ENCODE data around the gene TFE3.

Gene TFE3

DNA sequence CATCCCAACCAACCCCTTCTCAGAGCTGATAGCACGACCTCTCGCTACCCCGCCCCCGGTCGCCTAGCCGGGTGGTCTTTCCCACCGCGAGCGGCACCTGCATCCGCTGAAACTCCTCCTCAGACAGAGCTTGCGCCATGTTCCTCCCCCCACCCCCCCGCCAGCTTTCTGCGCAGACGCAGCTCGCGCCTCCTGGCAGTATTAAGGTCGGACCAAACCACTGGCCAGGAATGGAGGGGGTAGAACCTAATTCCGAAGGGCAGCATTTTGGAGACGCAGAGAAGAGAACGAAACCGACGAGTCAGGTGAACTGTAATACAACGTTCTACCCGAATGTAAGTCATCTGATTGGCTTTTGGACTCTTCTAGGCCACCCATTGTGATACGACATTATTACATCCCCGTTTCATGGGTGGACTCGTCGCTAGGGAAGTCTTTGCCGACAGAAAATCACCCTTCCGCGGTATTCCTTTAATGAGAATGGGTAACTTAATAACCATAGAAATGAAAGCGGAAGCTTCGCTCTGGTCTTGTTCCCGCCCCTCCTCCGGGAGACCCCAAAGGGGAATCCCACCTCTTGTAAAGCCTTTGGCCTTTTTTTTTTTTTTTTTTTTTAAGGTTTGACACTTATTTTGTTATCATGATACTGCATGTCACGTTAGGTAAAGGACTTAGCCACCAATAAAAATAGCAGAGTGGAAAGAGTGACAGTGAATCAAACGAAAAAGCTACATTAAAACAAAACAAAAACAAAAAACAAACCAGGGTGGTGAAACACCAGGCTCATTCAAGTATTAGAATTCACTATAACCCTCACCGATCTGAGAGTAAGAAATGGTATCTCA, 40.8 kb downstream of the TFE3 start, which contains the start of gene GRIPAP1:
GRIPAP1 (minus strand) TSS at position 174 of the 845 bp plus-strand sequence; CDS start at position 139, 35 bp downstream.
- peak within 1 kb of the TSS; percentile 87 for H3K27ac ChIP-seq (ENCODE audit: low read length)
- H3F3A ChIP-seq (ENCODE audit: insufficient read depth, low read length), result no peaks in the 10 kb centered on the region
- peak within 1 kb of the TSS; percentile 55 for H3K4me2 ChIP-seq (ENCODE audit: low read depth, low read length)
- TF ChIP-seq EZH2phosphoT487 (IDR thresholded peaks at IDR 0.05; ENCODE audit: low read length) (no peak), EZH2 (optimal IDR thresholded peaks at IDR 0.05; ENCODE audit: low read depth, low read length) (no peak)
- TF ChIP-seq, protein P1, sequence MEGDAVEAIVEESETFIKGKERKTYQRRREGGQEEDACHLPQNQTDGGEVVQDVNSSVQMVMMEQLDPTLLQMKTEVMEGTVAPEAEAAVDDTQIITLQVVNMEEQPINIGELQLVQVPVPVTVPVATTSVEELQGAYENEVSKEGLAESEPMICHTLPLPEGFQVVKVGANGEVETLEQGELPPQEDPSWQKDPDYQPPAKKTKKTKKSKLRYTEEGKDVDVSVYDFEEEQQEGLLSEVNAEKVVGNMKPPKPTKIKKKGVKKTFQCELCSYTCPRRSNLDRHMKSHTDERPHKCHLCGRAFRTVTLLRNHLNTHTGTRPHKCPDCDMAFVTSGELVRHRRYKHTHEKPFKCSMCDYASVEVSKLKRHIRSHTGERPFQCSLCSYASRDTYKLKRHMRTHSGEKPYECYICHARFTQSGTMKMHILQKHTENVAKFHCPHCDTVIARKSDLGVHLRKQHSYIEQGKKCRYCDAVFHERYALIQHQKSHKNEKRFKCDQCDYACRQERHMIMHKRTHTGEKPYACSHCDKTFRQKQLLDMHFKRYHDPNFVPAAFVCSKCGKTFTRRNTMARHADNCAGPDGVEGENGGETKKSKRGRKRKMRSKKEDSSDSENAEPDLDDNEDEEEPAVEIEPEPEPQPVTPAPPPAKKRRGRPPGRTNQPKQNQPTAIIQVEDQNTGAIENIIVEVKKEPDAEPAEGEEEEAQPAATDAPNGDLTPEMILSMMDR (IDR thresholded peaks at IDR 0.05; ENCODE audit: low read length), result no peak
- H2AFZ ChIP-seq (ENCODE audit: low read length), result peak within 1 kb of the TSS; percentile 51
- H4K20me1 ChIP-seq (ENCODE audit: insufficient read depth, low read length), result no peaks in the 10 kb centered on the region
- H3K4me3 ChIP-seq (ENCODE audit: low read length), result peak within 1 kb of the TSS; percentile 82
- no peaks in the 10 kb centered on the region for H3K36me3 ChIP-seq (replicated peaks; ENCODE audit: insufficient read depth, low read length)
- no peaks in the 10 kb centered on the region for H3K4me1 ChIP-seq (ENCODE audit: low read length)
- H3K27me3 ChIP-seq (replicated peaks; ENCODE audit: insufficient read depth, low read length), result no peaks in the 10 kb centered on the region
- peaks cover 16% of the 10 kb centered on the region for H3K79me2 ChIP-seq (ENCODE audit: low read length)
- peak within 1 kb of the TSS; percentile 85 for H3K9ac ChIP-seq (ENCODE audit: low read length)
- no peaks in the 10 kb centered on the region for H3K9me3 ChIP-seq (replicated peaks; ENCODE audit: insufficient read depth, low read length)
- no peaks in the 10 kb centered on the region for H3K9me2 ChIP-seq (replicated peaks; ENCODE audit: insufficient read depth, low read length)
- DNase-seq, result peak; percentile 87

DNA sequence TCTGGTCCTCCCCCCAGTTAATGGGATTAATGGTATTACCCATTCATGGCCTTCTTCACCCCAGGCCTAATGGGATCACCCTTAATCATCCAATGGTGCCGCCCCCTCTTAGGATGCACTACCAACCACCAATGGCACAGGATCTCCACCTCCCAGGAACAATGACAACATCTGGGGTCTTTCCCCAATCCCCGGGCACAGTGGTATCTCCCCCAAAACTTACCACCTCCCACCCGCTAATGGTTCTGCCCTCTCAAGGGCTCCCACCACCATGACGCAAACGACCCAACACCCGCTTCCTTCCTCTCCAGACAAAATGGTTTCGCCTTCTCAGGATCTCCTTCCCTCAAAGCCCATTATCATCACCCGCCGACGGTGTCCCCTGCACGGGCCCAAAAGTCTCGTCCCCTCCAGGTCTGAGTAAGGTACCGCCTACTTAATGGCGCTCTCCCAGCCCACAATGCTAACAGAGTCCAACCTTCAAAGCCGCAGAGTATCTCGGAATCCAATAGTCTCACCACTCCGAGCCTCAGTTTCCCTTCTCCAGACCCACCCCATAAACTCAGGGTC, 41.6 kb downstream of the TFE3 start:
- H3K27ac ChIP-seq (ENCODE audit: low read length), result peak overlapping the region; percentile 87
- no peaks in the 10 kb centered on the region for H4K20me1 ChIP-seq (ENCODE audit: insufficient read depth, low read length)
- no peaks in the 10 kb centered on the region for H3F3A ChIP-seq (ENCODE audit: insufficient read depth, low read length)
- DNase-seq, result peak; percentile 19
- H3K9ac ChIP-seq (ENCODE audit: low read length), result peak overlapping the region; percentile 85
- peak overlapping the region; percentile 82 for H3K4me3 ChIP-seq (ENCODE audit: low read length)
- TF ChIP-seq, protein P1 (IDR thresholded peaks at IDR 0.05; ENCODE audit: low read length), result no peak
- TF ChIP-seq EZH2 (optimal IDR thresholded peaks at IDR 0.05; ENCODE audit: low read depth, low read length), result no peak
- H3K9me3 ChIP-seq (replicated peaks; ENCODE audit: insufficient read depth, low read length), result no peaks in the 10 kb centered on the region
- peak overlapping the region; percentile 51 for H2AFZ ChIP-seq (ENCODE audit: low read length)
- H3K4me2 ChIP-seq (ENCODE audit: low read depth, low read length), result peak overlapping the region; percentile 55
- peaks cover 16% of the 10 kb centered on the region for H3K79me2 ChIP-seq (ENCODE audit: low read length)
- H3K9me2 ChIP-seq (replicated peaks; ENCODE audit: insufficient read depth, low read length), result no peaks in the 10 kb centered on the region
- no peaks in the 10 kb centered on the region for H3K4me1 ChIP-seq (ENCODE audit: low read length)
- H3K27me3 ChIP-seq (replicated peaks; ENCODE audit: insufficient read depth, low read length), result no peaks in the 10 kb centered on the region
- no peaks in the 10 kb centered on the region for H3K36me3 ChIP-seq (replicated peaks; ENCODE audit: insufficient read depth, low read length)

DNA sequence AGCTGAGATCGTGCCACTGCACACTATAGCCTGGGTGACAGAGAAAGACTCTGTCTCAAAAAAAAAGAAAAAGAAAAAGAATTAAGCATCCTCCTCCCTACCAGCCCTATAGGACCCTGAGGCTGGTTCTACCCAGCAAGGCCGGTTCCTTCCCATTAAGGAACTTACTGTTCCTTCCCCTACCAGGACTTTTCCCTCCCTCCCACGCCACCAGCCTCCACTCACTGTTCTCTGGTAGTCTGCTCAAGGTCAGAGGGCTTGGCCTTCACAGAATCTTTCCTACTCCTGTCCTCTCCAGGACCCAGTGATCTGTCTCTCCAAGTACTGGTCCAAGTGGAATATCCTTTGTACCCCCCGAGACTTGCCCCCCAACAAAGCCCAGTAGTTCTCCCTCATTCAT, 42.5 kb downstream of the TFE3 start:
- no peaks in the 10 kb centered on the region for H3K4me1 ChIP-seq (ENCODE audit: low read length)
- no peak overlapping the region for H3K4me3 ChIP-seq (ENCODE audit: low read length)
- no peaks in the 10 kb centered on the region for H3F3A ChIP-seq (ENCODE audit: insufficient read depth, low read length)
- TF ChIP-seq, protein P1 (IDR thresholded peaks at IDR 0.05; ENCODE audit: low read length), result no peak
- TF ChIP-seq EZH2 (optimal IDR thresholded peaks at IDR 0.05; ENCODE audit: low read depth, low read length), result no peak
- TF ChIP-seq EZH2phosphoT487 (IDR thresholded peaks at IDR 0.05; ENCODE audit: low read length), result no peak
- no peaks in the 10 kb centered on the region for H4K20me1 ChIP-seq (ENCODE audit: insufficient read depth, low read length)
- H2AFZ ChIP-seq (ENCODE audit: low read length), result no peak overlapping the region
- H3K9me2 ChIP-seq (replicated peaks; ENCODE audit: insufficient read depth, low read length), result no peaks in the 10 kb centered on the region
- no peak overlapping the region; the same call in 1 of the 2 replicates for H3K4me2 ChIP-seq (ENCODE audit: low read depth, low read length)
- peaks cover 16% of the 10 kb centered on the region for H3K79me2 ChIP-seq (ENCODE audit: low read length)
- no peak overlapping the region for H3K9ac ChIP-seq (ENCODE audit: low read length)
- H3K36me3 ChIP-seq (replicated peaks; ENCODE audit: insufficient read depth, low read length), result no peaks in the 10 kb centered on the region
- no peaks in the 10 kb centered on the region for H3K27me3 ChIP-seq (replicated peaks; ENCODE audit: insufficient read depth, low read length)
- no peak for DNase-seq
- no peaks in the 10 kb centered on the region for H3K9me3 ChIP-seq (replicated peaks; ENCODE audit: insufficient read depth, low read length)
- H3K27ac ChIP-seq (ENCODE audit: low read length), result no peak overlapping the region
